Hepatocyte (in vitro differentiated cells): ENCODE measurements around the gene KCNA2. TPM values are rescaled to one million over a fixed set of nuclear protein-coding genes. Genes with fewer than 3 reads are reported as not detected.

Experiments used
- DNase-seq: peaks from one replicate; pipeline ENCODE4 v3.0.0-alpha.2; 2016; ENCODE audit warnings: low spot score
- H2AFZ ChIP-seq: fragments of 200-600 bp; sonication (generic); 2 replicates; pipeline ENCODE4 v1.6.0; 2016; ENCODE audit warnings: antibody characterized with exemption, mild to moderate bottlenecking
- H3K27ac ChIP-seq: fragments of 200-600 bp; sonication (generic); 2 replicates; pipeline ENCODE4 v1.5.1; 2016; ENCODE audit warnings: mild to moderate bottlenecking
- H3K27me3 ChIP-seq: fragments of 200-600 bp; sonication (generic); 2 replicates; pipeline ENCODE4 v1.6.1; 2016
- H3K36me3 ChIP-seq: fragments of 200-600 bp; sonication (generic); replicated peaks from 2 replicates; pipeline ENCODE4 v1.5.1; 2016; ENCODE audit warnings: low read depth; ENCODE audit not compliant: insufficient read depth
- H3K4me1 ChIP-seq: fragments of 200-600 bp; sonication (generic); 2 replicates; pipeline ENCODE4 v1.5.1; 2016; ENCODE audit warnings: mild to moderate bottlenecking, moderate library complexity; ENCODE audit not compliant: insufficient read depth
- H3K4me2 ChIP-seq: fragments of 200-600 bp; sonication (generic); 2 replicates; pipeline ENCODE4 v1.6.0; 2016
- H3K4me3 ChIP-seq: fragments of 200-600 bp; sonication (generic); 2 replicates; pipeline ENCODE4 v1.5.1; 2016; ENCODE audit warnings: mild to moderate bottlenecking
- H3K79me2 ChIP-seq: fragments of 200-600 bp; sonication (generic); 2 replicates; pipeline ENCODE4 v1.6.0; 2017; ENCODE audit warnings: mild to moderate bottlenecking
- H3K9me2 ChIP-seq: fragments of 200-600 bp; sonication (generic); replicated peaks from 2 replicates; pipeline ENCODE4 v1.6.0; 2017; ENCODE audit warnings: mild to moderate bottlenecking; ENCODE audit not compliant: insufficient read depth
- H3K9me3 ChIP-seq: fragments of 200-600 bp; sonication (generic); 2 replicates; pipeline ENCODE4 v1.5.1; 2016; ENCODE audit warnings: low read depth, mild to moderate bottlenecking
- H4K20me1 ChIP-seq: fragments of 200-600 bp; sonication (generic); 2 replicates; pipeline ENCODE4 v1.6.0; 2016; ENCODE audit warnings: mild to moderate bottlenecking; ENCODE audit not compliant: insufficient read depth, poor library complexity, severe bottlenecking
- CTCF ChIP-seq: fragments of 200-600 bp; sonication (generic); IDR thresholded peaks from 2 replicates; pipeline ENCODE4 v1.5.1; 2016; ENCODE audit warnings: antibody characterized with exemption, mild to moderate bottlenecking; ENCODE audit not compliant: poor library complexity
- EZH2 ChIP-seq: fragments of 200-600 bp; sonication (generic); IDR thresholded peaks from 2 replicates; pipeline ENCODE4 v1.6.1; 2016; ENCODE audit warnings: antibody characterized with exemption, mild to moderate bottlenecking, borderline replicate concordance
- EZH2phosphoT487 ChIP-seq: fragments of 200-600 bp; sonication (generic); IDR thresholded peaks from one replicate; pipeline ENCODE4 v1.6.1; 2018; ENCODE audit warnings: antibody characterized with exemption, mild to moderate bottlenecking, low read depth, moderate library complexity; ENCODE audit not compliant: unreplicated experiment, severe bottlenecking
- WGBS: methylation state at CpG from one replicate; pipeline ENCODE4 v1.1.6; 2016; ENCODE audit warnings: low lambda C conversion rate; ENCODE audit errors: missing lambda C conversion rate; 5-methylcytosine and 5-hydroxymethylcytosine counted together
- polyA plus RNA-seq: library from polyadenylated mRNA; unstranded; fragments of >200 nt; fragmentation: Nextera tagmentation; extraction: Ambion mirVana; gene quantifications from 2 replicates; pipeline ENCODE4 v1.2.1, GENCODE V29; 2016
- total RNA-seq: library from RNA; depleted of rRNA; stranded (reverse); fragments of >200 nt; gene quantifications from 2 replicates; pipeline ENCODE4 v1.2.3, GENCODE V29; 2014

The KCNA2 gene
- total and polyA plus RNA-seq, 2 experiments from 2014 or later: 0.40 to 0.80 TPM

GRCh38 chr1:110607536-110608230 is 1.5 kb upstream of the KCNA2 start:
- Histone ChIP-seq H3K4me3 (no peak overlapping the region), H3K27ac (no peak overlapping the region), H2AFZ (no peak overlapping the region), H3K79me2 (no peaks in the 10 kb centered on the region), H3K27me3 (peaks cover 73% of the 10 kb centered on the region), H3K9me3 (no peaks in the 10 kb centered on the region), H3K4me1 (peaks cover 12% of the 10 kb centered on the region), H3K4me2 (peak overlapping the region; percentile 100), H4K20me1 (no peaks in the 10 kb centered on the region), H3K9me2 (no peaks in the 10 kb centered on the region), H3K36me3 (no peaks in the 10 kb centered on the region)
- 7% methylated on average over 21 of the region's 28 CpGs for WGBS
- no peak for DNase-seq
- TF ChIP-seq EZH2: no peak
- TF ChIP-seq EZH2phosphoT487: peak; percentile 74

GRCh38 chr1:110606657-110607535 is 738 bp upstream of the KCNA2 start:
- Histone ChIP-seq H3K79me2 (no peaks in the 10 kb centered on the region), H3K36me3 (no peaks in the 10 kb centered on the region), H3K27ac (no peak overlapping the region), H3K9me2 (no peaks in the 10 kb centered on the region), H4K20me1 (no peaks in the 10 kb centered on the region), H3K4me2 (peak overlapping the region; percentile 100), H3K27me3 (peaks cover 73% of the 10 kb centered on the region), H2AFZ (peak overlapping the region; percentile 85), H3K4me1 (peaks cover 12% of the 10 kb centered on the region), H3K9me3 (no peaks in the 10 kb centered on the region), H3K4me3 (peak overlapping the region; percentile 77)
- DNase-seq: peak; percentile 23
- peak; percentile 67 for TF ChIP-seq EZH2phosphoT487
- no peak for TF ChIP-seq CTCF
- TF ChIP-seq EZH2: peak; percentile 81
- under 1% methylated on average over 67 of the region's 94 CpGs for whole genome bisulfite sequencing

GRCh38 chr1:110605446-110605845 is 712 bp downstream of the KCNA2 start:
- Histone ChIP-seq H3K4me2 (peak overlapping the region; percentile 100), H3K4me1 (peaks cover 12% of the 10 kb centered on the region), H3K27ac (no peak overlapping the region), H3K36me3 (no peaks in the 10 kb centered on the region), H3K4me3 (no peak overlapping the region), H3K27me3 (peaks cover 66% of the 10 kb centered on the region), H3K9me3 (no peaks in the 10 kb centered on the region), H4K20me1 (no peaks in the 10 kb centered on the region), H3K79me2 (no peaks in the 10 kb centered on the region), H3K9me2 (no peaks in the 10 kb centered on the region), H2AFZ (no peak overlapping the region)
- TF ChIP-seq EZH2: no peak
- TF ChIP-seq CTCF: no peak
- TF ChIP-seq EZH2phosphoT487: no peak
- no peak for DNase-seq
- 71% methylated on average over 6 of the region's 6 CpGs for WGBS

GRCh38 chr1:110604586-110605148 is 1.5 kb downstream of the KCNA2 start:
- 90% methylated on average over 9 of the region's 9 CpGs for WGBS
- Histone ChIP-seq H2AFZ (no peak overlapping the region), H4K20me1 (no peaks in the 10 kb centered on the region), H3K4me1 (peaks cover 12% of the 10 kb centered on the region), H3K36me3 (no peaks in the 10 kb centered on the region), H3K9me2 (no peaks in the 10 kb centered on the region), H3K9me3 (no peaks in the 10 kb centered on the region), H3K27ac (no peak overlapping the region), H3K4me2 (no peak overlapping the region), H3K79me2 (no peaks in the 10 kb centered on the region), H3K27me3 (peaks cover 58% of the 10 kb centered on the region), H3K4me3 (no peak overlapping the region)
- no peak for DNase-seq
- TF ChIP-seq CTCF: no peak
- TF ChIP-seq EZH2phosphoT487: no peak
- TF ChIP-seq EZH2: no peak
